Activated CD8-positive, alpha-beta memory T cell treated with anti-CD3 and anti-CD28 coated beads, Interleukin-2, amount 50 U/mL, for 4 hours (primary cell): ENCODE results near the gene IREB2.
"Not testable (repeated sequence)": the region's sequence is repeated elsewhere in the genome, so short reads cannot be mapped to it uniquely, and the experiment has no call there.

Experiments used
- DNase-seq: peaks from one replicate; pipeline ENCODE4 v3.0.0-alpha.2; 2020

Gene IREB2

DNA sequence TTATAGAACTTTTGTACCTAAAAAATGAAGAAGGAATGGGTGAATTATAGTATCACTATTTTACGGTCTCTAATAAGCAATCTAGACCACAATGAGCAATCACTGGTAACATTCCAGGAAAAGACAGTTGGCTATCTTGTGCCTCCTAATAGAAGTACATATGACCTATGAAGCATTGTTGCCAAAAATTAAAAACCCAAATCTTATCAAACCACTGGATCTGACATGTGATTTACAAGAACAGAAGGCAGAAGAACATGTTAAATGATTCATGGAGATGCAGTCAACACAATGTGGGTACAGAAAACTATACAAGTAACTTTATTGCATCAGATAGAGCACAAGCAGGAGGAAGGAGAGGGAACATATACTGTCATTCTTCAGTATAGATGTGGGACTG, 54.9 kb downstream of the IREB2 start:
- DNase-seq, result no peak

GRCh38 chr15:78501857-78502256, 63.8 kb downstream of the IREB2 start:
- DNase-seq, result no peak

DNA sequence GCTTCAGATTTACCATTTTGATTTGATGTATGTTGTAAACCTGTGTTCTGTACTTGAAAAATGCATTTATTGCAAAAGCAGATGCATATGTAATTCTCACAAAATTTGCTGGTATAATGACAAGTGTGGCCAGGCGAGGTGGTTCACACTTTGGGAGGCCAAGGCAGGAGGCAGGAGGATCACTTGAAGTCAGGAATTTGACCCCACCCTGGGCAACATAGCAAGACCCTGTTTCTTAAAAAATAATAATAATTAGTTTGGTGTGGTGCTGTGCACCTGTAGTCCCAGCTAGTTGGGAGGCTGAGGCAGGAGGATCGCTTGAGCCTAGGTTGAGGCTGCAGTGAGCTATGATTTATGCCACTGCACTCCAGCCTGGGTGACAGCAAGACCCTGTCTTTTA, 64.6 kb downstream of the IREB2 start:
- DNase-seq, result no peak

- peak; percentile 75 for DNase-seq
These were observed 69.2 kb downstream of the IREB2 start, which contains the start of gene HYKK for GRCh38 chr15:78506971-78507830. HYKK (plus strand) TSS chr15:78507577; CDS start chr15:78513089, 5,512 bp downstream.

DNA sequence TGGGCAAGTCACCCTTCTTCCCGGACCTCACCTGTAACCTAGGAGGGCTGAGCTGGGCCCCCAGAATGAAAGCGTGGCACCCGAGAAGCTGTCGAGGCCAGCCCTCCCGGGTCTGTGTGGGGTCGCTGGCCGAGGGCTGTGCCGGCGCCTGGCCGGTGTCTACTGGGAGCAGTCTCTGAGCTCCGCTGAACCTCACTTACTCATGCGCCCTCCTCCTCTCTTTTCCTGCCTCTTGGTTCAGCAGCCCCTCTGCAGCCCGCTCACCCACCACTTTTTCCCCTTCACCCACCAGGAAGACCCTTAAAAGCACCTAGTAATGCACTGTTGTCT, 69.8 kb downstream of the IREB2 start:
- DNase-seq, result no peak

- no peak for DNase-seq
These were observed 70.3 kb downstream of the IREB2 start for GRCh38 chr15:78508272-78508671.

GRCh38 chr15:78509726-78510312, 71.8 kb downstream of the IREB2 start:
- no peak for DNase-seq

DNA sequence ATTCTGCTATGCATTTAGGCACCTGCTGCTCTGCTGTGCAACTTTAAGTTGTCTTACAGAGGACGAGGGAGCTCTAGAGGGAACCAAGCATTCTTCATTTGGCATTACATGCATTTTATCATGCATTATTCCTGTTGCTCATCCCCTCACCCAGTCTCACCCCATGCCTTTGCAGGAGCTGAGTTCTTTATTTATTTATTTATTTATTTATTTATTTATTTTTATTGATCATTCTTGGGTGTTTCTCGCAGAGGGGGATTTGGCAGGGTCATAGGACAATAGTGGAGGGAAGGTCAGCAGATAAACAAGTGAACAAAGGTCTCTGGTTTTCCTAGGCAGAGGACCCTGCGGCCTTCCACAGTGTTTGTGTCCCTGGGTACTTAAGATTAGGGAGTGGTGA, 82.0 kb downstream of the IREB2 start:
- DNase-seq, result not testable (repeated sequence)

DNA sequence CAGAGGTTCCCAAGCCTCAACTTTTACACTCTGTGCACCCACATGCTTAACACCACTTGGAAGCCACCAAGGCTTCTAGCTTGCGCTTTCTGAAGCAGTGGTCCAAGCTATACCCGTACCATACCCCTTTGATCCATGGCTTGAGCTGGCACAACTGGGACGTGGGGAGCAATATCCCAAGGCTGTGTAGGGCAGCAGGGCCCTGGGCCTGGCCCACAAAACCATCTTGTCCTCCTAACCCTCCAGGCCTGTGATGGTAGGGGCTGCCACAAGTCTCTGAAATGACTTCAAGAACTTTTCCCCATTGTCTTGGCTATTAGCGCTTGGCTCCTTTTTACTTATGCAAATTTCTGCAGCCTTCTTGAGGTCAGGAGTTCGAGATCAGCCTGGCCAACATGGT, 86.2 kb downstream of the IREB2 start:
- no peak for DNase-seq

DNA sequence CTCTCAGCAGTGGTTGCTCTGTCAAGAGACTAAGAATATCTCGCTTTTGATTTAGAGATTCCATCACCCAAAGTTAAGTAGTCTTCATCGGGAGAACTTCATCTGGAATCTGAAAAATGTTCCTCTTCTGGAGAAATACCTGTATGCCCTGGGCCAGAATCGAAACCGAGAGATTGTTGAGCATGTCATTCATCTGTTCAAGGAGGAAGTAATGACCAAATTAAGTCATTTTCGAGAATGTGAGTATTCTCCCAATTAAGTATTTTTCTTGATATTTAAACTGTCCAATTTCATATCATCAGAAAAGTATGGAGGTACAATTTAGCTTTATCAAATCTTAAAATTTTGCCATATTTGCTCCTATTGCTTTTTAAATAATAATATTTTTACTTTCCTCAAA, 89.3 kb downstream of the IREB2 start:
- DNase-seq, result no peak

DNA sequence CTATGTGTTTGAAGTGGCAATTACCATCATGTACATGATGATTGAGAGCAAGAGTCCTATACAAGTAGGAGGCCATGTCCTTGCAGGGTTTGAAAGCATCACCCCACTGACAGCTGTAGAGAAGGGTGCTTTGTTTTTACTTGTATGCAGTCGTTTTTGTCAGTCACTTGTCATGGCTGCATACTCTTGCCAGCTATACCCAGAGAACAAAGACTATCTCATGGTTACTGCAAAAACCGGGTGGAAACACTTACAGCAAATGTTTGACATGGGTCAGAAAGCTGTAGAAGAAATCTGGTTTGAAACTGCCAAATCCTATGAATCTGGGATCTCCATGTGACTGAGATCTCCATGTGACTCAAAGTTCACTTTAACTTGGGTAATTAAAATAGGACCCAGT, 95.3 kb downstream of the IREB2 start:
- DNase-seq, result no peak

- DNase-seq, result no peak
These were observed 98.1 kb downstream of the IREB2 start for GRCh38 chr15:78536134-78536533.

DNA sequence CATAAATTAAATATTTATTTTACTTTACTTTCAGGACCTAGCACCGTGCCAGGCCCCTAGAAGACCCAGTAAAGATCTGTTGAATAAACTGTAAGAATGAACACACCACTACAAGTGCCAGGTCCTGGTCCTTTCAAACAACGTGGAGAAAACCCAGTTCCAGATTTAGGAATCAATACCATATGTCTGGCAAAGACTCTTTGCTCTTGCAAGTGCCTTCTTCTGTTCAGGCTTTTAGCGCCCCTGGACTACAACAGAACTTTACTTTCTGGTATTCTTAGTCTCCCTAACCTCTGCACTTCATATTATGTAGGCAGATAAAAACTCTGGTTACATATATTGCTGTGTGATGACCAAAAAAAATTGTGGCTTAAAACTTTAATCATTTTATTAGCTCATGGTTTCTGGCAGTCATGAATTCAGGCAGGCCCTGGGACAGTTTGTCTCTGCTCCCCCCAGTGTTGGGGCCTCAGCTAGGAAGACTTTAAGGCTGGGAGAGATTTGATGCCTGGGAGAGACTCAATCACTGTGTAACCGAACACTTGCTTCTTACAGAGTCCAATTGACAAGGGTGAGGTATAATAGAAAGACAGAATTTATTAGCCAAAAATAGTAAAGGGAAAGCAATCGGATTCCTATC, 99.4 kb downstream of the IREB2 start:
- no peak for DNase-seq

DNA sequence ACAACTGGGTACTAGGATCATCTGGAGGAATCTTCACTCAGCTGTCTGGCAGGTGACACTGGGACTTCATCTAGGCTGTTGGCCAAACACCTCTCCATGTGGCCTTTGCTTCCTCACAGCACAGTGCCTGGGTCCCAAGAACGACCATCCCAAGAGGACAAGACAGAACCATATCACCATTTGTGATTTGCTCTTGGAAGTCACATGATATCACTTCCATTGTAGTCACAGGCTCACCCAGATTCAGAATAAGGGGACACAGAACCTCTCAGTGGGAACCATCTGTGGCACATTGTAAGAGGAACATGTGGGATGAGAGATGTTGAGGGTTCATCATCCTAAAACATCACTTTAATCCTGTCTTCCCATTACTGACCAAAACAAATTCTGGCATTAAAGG, 100.3 kb downstream of the IREB2 start:
- no peak for DNase-seq

DNA sequence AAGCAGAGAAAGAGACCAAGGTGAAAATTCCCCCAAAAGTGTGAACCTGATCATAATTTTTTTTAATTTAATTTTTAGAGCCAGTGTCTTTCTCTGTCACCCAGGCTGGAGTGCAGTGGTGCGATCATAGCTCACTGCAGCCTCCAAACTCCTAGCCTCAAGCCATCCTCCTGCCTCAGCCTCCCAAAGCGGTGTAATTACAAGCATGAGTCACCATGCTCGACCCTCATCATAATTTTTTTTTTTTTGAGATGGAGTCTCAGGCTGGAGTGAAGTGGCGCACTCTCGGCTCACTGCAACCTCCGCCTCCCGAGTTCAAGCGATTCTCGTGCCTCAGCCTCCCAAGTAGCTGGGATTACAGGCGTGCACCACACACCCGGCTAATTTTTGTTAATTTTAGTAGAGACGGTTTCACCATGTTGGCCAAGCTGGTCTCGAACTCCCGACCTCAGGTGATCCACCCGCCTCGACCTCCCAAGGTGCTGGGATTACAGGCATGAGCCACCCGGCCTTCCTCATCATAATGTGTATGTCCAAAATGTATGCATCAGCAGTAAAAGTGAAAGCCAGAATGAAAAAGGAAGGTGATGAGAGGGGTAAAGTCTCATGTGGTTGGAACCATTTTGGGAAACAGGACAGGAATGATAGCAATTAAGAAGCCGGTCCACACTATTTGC, 101.6 kb downstream of the IREB2 start:
- not testable (repeated sequence) for DNase-seq

DNA sequence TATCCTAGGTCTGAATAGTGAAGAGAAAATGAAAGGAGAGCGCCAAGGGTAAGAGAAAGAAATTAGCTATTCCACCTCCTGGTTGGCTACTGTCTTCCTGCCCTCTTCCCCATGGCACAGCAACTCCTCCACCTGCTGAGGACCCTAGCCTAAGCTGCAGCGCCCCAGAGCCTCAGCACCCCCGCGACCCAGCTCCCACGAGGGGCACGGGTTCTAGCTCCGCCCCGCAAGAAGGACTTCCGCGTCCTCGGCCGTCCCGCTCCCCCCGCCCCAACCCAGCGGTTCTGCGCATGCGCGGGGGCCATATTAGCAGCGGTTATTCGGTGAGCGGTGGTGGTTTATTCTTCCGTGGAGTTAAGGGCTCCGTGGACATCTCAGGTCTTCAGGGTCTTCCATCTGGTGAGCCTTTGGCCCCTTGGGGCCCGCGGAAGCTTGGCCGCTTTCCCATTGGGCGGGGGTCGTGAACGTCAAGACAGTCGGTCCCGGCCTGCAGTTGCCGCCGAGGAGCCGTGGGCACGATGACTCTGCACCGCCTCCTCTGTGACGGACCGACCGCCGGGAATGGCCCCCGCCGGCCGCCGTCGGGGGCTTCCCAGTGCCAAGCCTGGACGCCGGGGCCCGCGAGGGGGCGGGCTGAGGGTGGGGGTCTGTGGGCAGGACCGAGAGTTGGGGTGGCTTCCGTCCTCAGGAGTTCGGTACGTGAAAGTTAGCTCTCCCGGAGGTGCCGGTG, 102.3 kb downstream of the IREB2 start, which contains the start of gene PSMA4:
Gene PSMA4, plus strand, starts transcription at position 304 of the 730 bp plus-strand sequence. CDS start 1,484 bp downstream, outside the sequence.
- peak; percentile 96 for DNase-seq

- DNase-seq, result no peak
These were observed 103.1 kb downstream of the IREB2 start for GRCh38 chr15:78540871-78541743.

- DNase-seq, result no peak
These were observed 103.7 kb downstream of the IREB2 start for GRCh38 chr15:78541744-78542034.

GRCh38 chr15:78542647-78543046, 104.6 kb downstream of the IREB2 start:
- no peak for DNase-seq

DNA sequence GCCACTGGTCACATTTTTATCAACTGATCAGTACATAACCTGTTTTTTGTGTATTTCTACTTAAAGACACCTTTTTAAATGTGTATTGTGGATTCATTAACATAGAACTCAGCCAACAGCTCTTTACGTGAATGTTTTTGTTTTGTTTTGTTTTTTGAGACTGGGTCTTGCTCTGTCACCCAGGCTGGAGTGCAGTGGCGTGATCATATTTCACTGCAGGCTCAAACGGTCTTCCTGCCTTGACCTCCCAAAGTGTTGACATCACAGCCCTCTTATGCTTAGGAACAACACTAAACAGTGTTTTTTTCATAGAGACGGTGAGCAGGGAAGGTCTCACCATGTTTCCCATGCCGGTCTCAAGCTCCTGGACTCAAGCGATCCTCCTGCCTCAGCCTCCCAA, 112.2 kb downstream of the IREB2 start:
- no peak for DNase-seq

DNA sequence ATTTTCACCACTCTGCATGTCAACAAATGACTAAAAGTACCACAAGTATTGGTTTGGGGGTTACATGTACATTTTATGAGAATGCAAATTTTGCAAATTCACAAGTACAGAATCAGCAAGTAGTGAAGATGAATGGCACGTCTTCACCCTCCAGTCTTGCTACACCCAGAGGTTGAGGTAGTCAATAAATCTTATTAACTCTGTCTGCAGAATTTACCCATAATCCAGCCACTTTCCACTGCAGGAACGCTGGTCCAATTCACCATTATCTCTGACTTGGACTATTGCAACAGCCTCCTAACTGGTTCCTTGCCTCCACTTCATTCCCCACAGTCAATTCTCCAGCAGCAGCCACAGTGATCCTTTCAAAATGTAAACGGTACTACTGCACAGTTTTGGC, 112.8 kb downstream of the IREB2 start:
- DNase-seq, result no peak
